GM18502 (cell line): ENCODE data around the gene IL1B.
"Not testable (repeated sequence)": the region's sequence is repeated elsewhere in the genome, so short reads cannot be mapped to it uniquely, and the experiment has no call there.

ENCODE experiments used
- ATAC-seq: cut with Tn5 transposase; IDR thresholded peaks from one replicate; pipeline ENCODE4 v1.9.1; 2021; ENCODE audit warnings: mild to moderate bottlenecking; ENCODE audit not compliant: unreplicated experiment, poor library complexity

Gene IL1B

GRCh38 chr2:112859406-112860183 lies 23.0 kb upstream of the IL1B start:
- not testable (repeated sequence) for ATAC-seq

- no peak for ATAC-seq
These were observed 14.0 kb upstream of the IL1B start for GRCh38 chr2:112850588-112850987.

- ATAC-seq, result no peak
These were observed 13.4 kb upstream of the IL1B start for GRCh38 chr2:112849956-112850355.

- ATAC-seq, result no peak
These were observed 12.3 kb upstream of the IL1B start for GRCh38 chr2:112848833-112849232.

GRCh38 chr2:112846031-112846430 lies 9.5 kb upstream of the IL1B start:
- no peak for ATAC-seq

- ATAC-seq, result no peak
These were observed 7.3 kb upstream of the IL1B start for GRCh38 chr2:112843836-112844235.

GRCh38 chr2:112843288-112843687 lies 6.7 kb upstream of the IL1B start:
- no peak for ATAC-seq

GRCh38 chr2:112841295-112842044 lies 4.9 kb upstream of the IL1B start:
- ATAC-seq, result no peak

- no peak for ATAC-seq
These were observed 3.5 kb upstream of the IL1B start for GRCh38 chr2:112840068-112840445.

- no peak for ATAC-seq
These were observed 3.0 kb upstream of the IL1B start for GRCh38 chr2:112839407-112840067.

- ATAC-seq, result no peak
These were observed 417 bp downstream of the IL1B start for GRCh38 chr2:112836163-112836560.

GRCh38 chr2:112835536-112836162 lies 930 bp downstream of the IL1B start:
- ATAC-seq, result no peak

- ATAC-seq, result no peak
These were observed 1.5 kb downstream of the IL1B start for GRCh38 chr2:112835061-112835501.

- no peak for ATAC-seq
These were observed 2.1 kb downstream of the IL1B start for GRCh38 chr2:112834396-112835037.

GRCh38 chr2:112833976-112834375 lies 2.6 kb downstream of the IL1B start:
- ATAC-seq, result no peak

GRCh38 chr2:112833639-112833931 lies 3.0 kb downstream of the IL1B start:
- not testable (repeated sequence) for ATAC-seq

GRCh38 chr2:112832841-112833638 lies 3.5 kb downstream of the IL1B start:
- no peak for ATAC-seq

- ATAC-seq, result no peak
These were observed 4.4 kb downstream of the IL1B start for GRCh38 chr2:112831946-112832840.

GRCh38 chr2:112831513-112831845 lies 5.1 kb downstream of the IL1B start:
- no peak for ATAC-seq
